Right cardiac atrium (tissue), 5 donors: Measurements from ENCODE around the gene SNRNP200. TPM values are rescaled to one million over a fixed set of nuclear protein-coding genes. Genes with fewer than 3 reads are reported as not detected.
A peak's percentile ranks its signal among the peaks of the same experiment; 100 is the strongest.

Experiments used
- ATAC-seq, 2 donors: fragments of 200-7000 bp; cut with Tn5 transposase; one replicate each; pipeline versions ENCODE4 v1.8.0 to v1.9.1; 2020; ENCODE audit warnings: moderate library complexity in 2 of 2, mild to moderate bottlenecking in 1 of 2
- DNase-seq, 3 donors: peaks; one replicate each; pipeline ENCODE4 v3.0.0-alpha.2; 2020
- H3K27ac ChIP-seq: one replicate; pipeline ENCODE4 v1.5.1; 2013; ENCODE audit warnings: mild to moderate bottlenecking, low read length, control low read depth, moderate library complexity
- H3K27me3 ChIP-seq: one replicate; pipeline ENCODE4 v1.6.1; 2013; ENCODE audit not compliant: control insufficient read depth, insufficient read depth
- H3K4me1 ChIP-seq: one replicate; pipeline ENCODE4 v1.6.1; 2013; ENCODE audit warnings: low read length; ENCODE audit not compliant: control insufficient read depth, insufficient read depth
- H3K4me3 ChIP-seq: one replicate; pipeline ENCODE4 v1.5.1; 2013; ENCODE audit warnings: low read length, control low read depth
- H3K9me3 ChIP-seq: one replicate; pipeline ENCODE4 v1.6.1; 2013; ENCODE audit warnings: low read length; ENCODE audit not compliant: control insufficient read depth
- WGBS: extraction: QIAGEN DNeasy Blood & Tissue Kit; methylation state at CpG from one replicate; pipeline ENCODE4 v1.1.7; 2013; 5-methylcytosine and 5-hydroxymethylcytosine counted together
- intact Hi-C, 4 donors: fragments of 100-400 bp; cut with DNase I; formaldehyde crosslinking; loops; one replicate each; pipeline versions ENCODE4 v1.11.0 to v1.14.0; 2022 to 2023
- polyA plus RNA-seq: library from polyadenylated mRNA; stranded (reverse); fragments of 200-250 nt; gene quantifications from one replicate; pipeline ENCODE4 v1.2.3, GENCODE V29; 2013
- total RNA-seq, 4 donors: library from RNA; stranded (reverse); fragmentation: NEBNext Ultra II Directional; extraction: Animal tissue kit (Norgen Biotek cat#: 25700); gene quantifications; one replicate each; pipeline ENCODE4 v1.2.1, GENCODE V29; 2021
- donor health status: healthy with polysubstance abuse.
- donor health status: DM: no; HTN: yes; CAD: no.
- donor health status: DM: no; HTN: no; CAD: no.
- donor health status: DM: no; HTN: yes; CAD: no; lungs with severe emphysema.
- donor health status: DM: yes; HTN: yes; CAD: no.

Gene SNRNP200
- total and polyA plus RNA-seq, 5 donors = 41.1 to 63.8 (median 57.9) TPM

GRCh38 chr2:96340493-96341414 is 35.4 kb upstream of the SNRNP200 start:
- intact Hi-C loops = no loop called here
- Histone ChIP-seq H3K27me3 (no peaks in the 10 kb centered on the region), H3K4me3 (no peak overlapping the region), H3K27ac (no peak overlapping the region), H3K4me1 (no peaks in the 10 kb centered on the region), H3K9me3 (no peaks in the 10 kb centered on the region)
- ATAC-seq (no peak), DNase-seq (no peak)
- 94% methylated on average over 9 of the region's 9 CpGs for WGBS

GRCh38 chr2:96336873-96337272 is 31.5 kb upstream of the SNRNP200 start:
- Histone ChIP-seq H3K27me3 (no peaks in the 10 kb centered on the region), H3K4me3 (no peak overlapping the region), H3K4me1 (peaks cover 2% of the 10 kb centered on the region), H3K27ac (no peak overlapping the region), H3K9me3 (no peaks in the 10 kb centered on the region)
- intact Hi-C loops = no loop called here
- ATAC-seq (no peak), DNase-seq (no peak)
- 78% methylated on average over 3 of the region's 3 CpGs for WGBS

GRCh38 chr2:96336104-96336775 is 30.9 kb upstream of the SNRNP200 start:
- H3K4me3 ChIP-seq = peak overlapping the region; percentile 63
- ATAC-seq = no peak
- DNase-seq = no peak
- 17% methylated on average over 15 of the region's 15 CpGs for WGBS
- peaks cover 2% of the 10 kb centered on the region for H3K4me1 ChIP-seq
- no peak overlapping the region for H3K27ac ChIP-seq
- no peaks in the 10 kb centered on the region for H3K27me3 ChIP-seq
- no peaks in the 10 kb centered on the region for H3K9me3 ChIP-seq
- intact Hi-C loops = no loop called here

- ATAC-seq = no peak
- H3K9me3 ChIP-seq = no peaks in the 10 kb centered on the region
- WGBS = 73% methylated on average over 3 of the region's 3 CpGs
These were observed 28.4 kb upstream of the SNRNP200 start for GRCh38 chr2:96333708-96334107.

GRCh38 chr2:96330407-96330806 is 25.1 kb upstream of the SNRNP200 start:
- no peak for DNase-seq
- 27% methylated on average over 1 of the region's 1 CpG for WGBS
- no peak overlapping the region for H3K4me3 ChIP-seq
- no peak for ATAC-seq
- H3K9me3 ChIP-seq = no peaks in the 10 kb centered on the region
- peaks cover 2% of the 10 kb centered on the region for H3K4me1 ChIP-seq
- no peaks in the 10 kb centered on the region for H3K27me3 ChIP-seq
- H3K27ac ChIP-seq = no peak overlapping the region
- intact Hi-C loops = no loop called here

More at GRCh38 chr2:96333708-96334107, 28.4 kb upstream of the SNRNP200 start:
- DNase-seq = no peak
- intact Hi-C loops = no loop called here
- Histone ChIP-seq H3K4me3 (no peak overlapping the region), H3K27ac (no peak overlapping the region), H3K27me3 (no peaks in the 10 kb centered on the region), H3K4me1 (peaks cover 2% of the 10 kb centered on the region)

GRCh38 chr2:96329874-96330273 is 24.5 kb upstream of the SNRNP200 start:
- DNase-seq = no peak
- intact Hi-C loops = no loop called here
- no peak overlapping the region for H3K4me3 ChIP-seq
- no peaks in the 10 kb centered on the region for H3K27me3 ChIP-seq
- peaks cover 2% of the 10 kb centered on the region for H3K4me1 ChIP-seq
- H3K9me3 ChIP-seq = no peaks in the 10 kb centered on the region
- ATAC-seq = no peak
- H3K27ac ChIP-seq = no peak overlapping the region
- WGBS = 94% methylated on average over 6 of the region's 6 CpGs

- no peak overlapping the region for H3K27ac ChIP-seq
- no peak overlapping the region for H3K4me3 ChIP-seq
- 47% methylated on average over 1 of the region's 1 CpG for WGBS
- ATAC-seq (no peak), DNase-seq (no peak)
- H3K4me1 ChIP-seq = peaks cover under 1% of the 10 kb centered on the region
- H3K27me3 ChIP-seq = no peaks in the 10 kb centered on the region
- H3K9me3 ChIP-seq = no peaks in the 10 kb centered on the region
- intact Hi-C loops = no loop called here
These were observed 24.1 kb upstream of the SNRNP200 start for GRCh38 chr2:96329456-96329855.

- Histone ChIP-seq H3K9me3 (no peaks in the 10 kb centered on the region), H3K27me3 (no peaks in the 10 kb centered on the region), H3K27ac (no peak overlapping the region), H3K4me1 (no peaks in the 10 kb centered on the region), H3K4me3 (no peak overlapping the region)
- intact Hi-C loops = no loop called here
- ATAC-seq = no peak
- DNase-seq = no peak
- 95% methylated on average over 21 of the region's 21 CpGs for WGBS
These were observed 21.9 kb upstream of the SNRNP200 start for GRCh38 chr2:96326990-96327820.

- H3K27ac ChIP-seq = no peak overlapping the region
- no peak overlapping the region for H3K4me3 ChIP-seq
- WGBS = 88% methylated on average over 8 of the region's 8 CpGs
- no peak for ATAC-seq
- H3K9me3 ChIP-seq = no peaks in the 10 kb centered on the region
- H3K4me1 ChIP-seq = no peaks in the 10 kb centered on the region
- no peaks in the 10 kb centered on the region for H3K27me3 ChIP-seq
- DNase-seq = no peak
- intact Hi-C loops = no loop called here
These were observed 21.2 kb upstream of the SNRNP200 start for GRCh38 chr2:96326564-96326963.

GRCh38 chr2:96325884-96326255 is 20.5 kb upstream of the SNRNP200 start:
- no peaks in the 10 kb centered on the region for H3K9me3 ChIP-seq
- 46% methylated on average over 8 of the region's 8 CpGs for WGBS
- ATAC-seq (no peak), DNase-seq (no peak)
- H3K27me3 ChIP-seq = no peaks in the 10 kb centered on the region
- H3K4me1 ChIP-seq = no peaks in the 10 kb centered on the region
- H3K27ac ChIP-seq = no peak overlapping the region
- H3K4me3 ChIP-seq = peak overlapping the region; percentile 68
- intact Hi-C loops = no loop called here
